AG09309 (cell line): Measurements from ENCODE around the gene NGEF.
"Not testable (repeated sequence)": the region's sequence is repeated elsewhere in the genome, so short reads cannot be mapped to it uniquely, and the experiment has no call there.

Source experiments
- DNase-seq: peaks from one replicate; pipeline ENCODE4 v3.0.0-alpha.2; 2010; ENCODE audit warnings: low read depth
- H3K4me3 ChIP-seq: 2 replicates; pipeline ENCODE4 v1.5.1; 2011; ENCODE audit warnings: mild to moderate bottlenecking, low read depth, low read length, moderate library complexity; ENCODE audit not compliant: control insufficient read depth
- CTCF ChIP-seq: IDR thresholded peaks from 2 replicates; pipeline ENCODE4 v1.5.1; 2011; ENCODE audit warnings: mild to moderate bottlenecking, low read depth, low read length, inconsistent platforms; ENCODE audit not compliant: insufficient read depth, control insufficient read depth; ENCODE audit errors: missing control alignments

The NGEF gene

GRCh38 chr2:232861353-232861752 is 151.7 kb downstream of the NGEF start:
- H3K4me3 ChIP-seq = no peak overlapping the region
- no peak for DNase-seq
- TF ChIP-seq CTCF = no peak

GRCh38 chr2:232860593-232861241 is 152.3 kb downstream of the NGEF start:
- H3K4me3 ChIP-seq = no peak overlapping the region
- no peak for DNase-seq
- TF ChIP-seq CTCF = no peak

GRCh38 chr2:232859385-232859916 is 153.6 kb downstream of the NGEF start:
- DNase-seq = no peak
- no peak for TF ChIP-seq CTCF
- no peak overlapping the region for H3K4me3 ChIP-seq

GRCh38 chr2:232857158-232857563 is 155.9 kb downstream of the NGEF start:
- H3K4me3 ChIP-seq = no peak overlapping the region
- TF ChIP-seq CTCF = no peak
- DNase-seq = peak; percentile 20

- no peak overlapping the region for H3K4me3 ChIP-seq
- no peak for TF ChIP-seq CTCF
- peak; percentile 57 for DNase-seq
These were observed 159.0 kb downstream of the NGEF start for GRCh38 chr2:232854082-232854481.

GRCh38 chr2:232852676-232853075 is 160.4 kb downstream of the NGEF start:
- no peak overlapping the region for H3K4me3 ChIP-seq
- DNase-seq = no peak
- TF ChIP-seq CTCF = no peak

- H3K4me3 ChIP-seq, DNase-seq: not testable (repeated sequence)
These were observed 161.0 kb downstream of the NGEF start for GRCh38 chr2:232852081-232852480.
